Upper lobe of left lung (tissue), 6 donors: ENCODE results near the gene GAS2L3. TPM values are rescaled to one million over a fixed set of nuclear protein-coding genes. Genes with fewer than 3 reads are reported as not detected.

Experiments used
- ATAC-seq, 2 donors: fragments of 200-7000 bp; cut with Tn5 transposase; one replicate each; pipeline ENCODE4 v1.9.1; 2022; ENCODE audit warnings: mild to moderate bottlenecking in 2 of 2, moderate library complexity in 2 of 2; ENCODE audit not compliant: low FRiP score in 2 of 2
- DNase-seq, 2 donors: peaks; one replicate each; pipeline ENCODE4 v3.0.0-alpha.2; 2019 to 2020
- H3K27ac ChIP-seq, 4 donors: fragments of 200-600 bp; sonication (generic); one replicate each; pipeline ENCODE4 v1.5.1; 2016 to 2019
- H3K27me3 ChIP-seq, 4 donors: fragments of 200-600 bp; sonication (generic); one replicate each; pipeline ENCODE4 v1.5.1; 2017 to 2019
- H3K36me3 ChIP-seq, 4 donors: fragments of 200-600 bp; sonication (generic); one replicate each; pipeline ENCODE4 v1.5.1; 2016 to 2019
- H3K4me1 ChIP-seq, 4 donors: fragments of 200-600 bp; sonication (generic); one replicate each; pipeline ENCODE4 v1.5.1; 2018 to 2019
- H3K4me3 ChIP-seq, 4 donors: fragments of 200-600 bp; sonication (generic); one replicate each; pipeline ENCODE4 v1.5.1; 2017 to 2019; ENCODE audit warnings: mild to moderate bottlenecking in 2 of 4, moderate library complexity in 1 of 4
- H3K9me3 ChIP-seq, 4 donors: fragments of 200-600 bp; sonication (generic); one replicate each; pipeline ENCODE4 v1.5.1; 2018 to 2019
- EP300 ChIP-seq, 4 donors: sonication (generic); formaldehyde crosslinking; IDR thresholded peaks; one replicate each; pipeline ENCODE4 v1.5.1; 2017; ENCODE audit warnings: antibody characterized with exemption in 4 of 4, control low read depth in 2 of 4
- POLR2A ChIP-seq, 4 donors: fragments of 450-650 bp; IDR thresholded peaks; one replicate each; pipeline ENCODE4 v1.5.1; 2016 to 2017; ENCODE audit warnings: antibody characterized with exemption in 4 of 4, mild to moderate bottlenecking in 2 of 4
- POLR2AphosphoS5 ChIP-seq, 2 donors: sonication (generic); formaldehyde crosslinking; IDR thresholded peaks; one replicate each; pipeline ENCODE4 v1.5.1; 2017; ENCODE audit warnings: antibody characterized with exemption in 2 of 2
- WGBS, 2 donors: methylation state at CpG; one replicate each; pipeline ENCODE4 v1.1.5; 2017 to 2018; 5-methylcytosine and 5-hydroxymethylcytosine counted together
- total RNA-seq, 6 donors: library from RNA; depleted of rRNA in 4 of 6; stranded (reverse); fragments of >200 nt in 4 of 6; gene quantifications; one replicate each; pipeline versions ENCODE4 v1.1.0 to v1.2.1, GENCODE V29; 2016 to 2021
- TF ChIP-seq, protein P1 (sequence below), 6 experiments: fragments of 450-650 bp in 4 of 6; fragments of 200-600 bp in 2 of 6; sonication (generic) in 2 of 6; IDR thresholded peaks; one replicate each; pipeline ENCODE4 v1.5.1; 2016 to 2019; ENCODE audit warnings: antibody characterized with exemption in 6 of 6
- donor health status: DM: no; HTN: no; CAD: no; lungs with moderate emphysema.
- donor health status: DM: no; HTN: yes; CAD: no; lungs with severe emphysema.

Gene GAS2L3
- total RNA-seq, 6 donors from 2014 or later, result 5.9 to 21.0 (median 14.4) TPM

DNA sequence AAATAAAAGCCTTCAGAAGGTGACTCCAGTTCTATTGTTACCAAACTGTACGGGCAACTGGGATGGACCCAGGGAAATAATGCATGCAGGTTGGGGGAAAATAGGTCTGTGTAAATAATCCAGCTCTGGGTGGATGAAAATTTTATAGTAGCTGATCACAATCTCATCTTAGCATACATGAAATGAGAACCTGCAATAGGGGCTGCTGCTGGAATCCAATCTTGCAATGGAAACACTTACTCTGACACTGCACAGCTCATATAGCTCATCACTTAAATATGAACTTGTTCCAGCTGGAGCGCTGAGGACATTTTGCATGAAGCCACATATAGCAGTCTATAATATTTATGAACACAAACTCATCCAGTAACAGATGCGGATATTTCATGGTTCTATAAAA is 40.1 kb upstream of the GAS2L3 start:
- H3K27me3 ChIP-seq, result no peaks in the 10 kb centered on the region
- TF ChIP-seq POLR2AphosphoS5 (IDR thresholded peaks at IDR 0.05) (no peak), POLR2A (IDR thresholded peaks at IDR 0.05) (no peak), EP300 (IDR thresholded peaks at IDR 0.05) (no peak)
- TF ChIP-seq, protein P1, sequence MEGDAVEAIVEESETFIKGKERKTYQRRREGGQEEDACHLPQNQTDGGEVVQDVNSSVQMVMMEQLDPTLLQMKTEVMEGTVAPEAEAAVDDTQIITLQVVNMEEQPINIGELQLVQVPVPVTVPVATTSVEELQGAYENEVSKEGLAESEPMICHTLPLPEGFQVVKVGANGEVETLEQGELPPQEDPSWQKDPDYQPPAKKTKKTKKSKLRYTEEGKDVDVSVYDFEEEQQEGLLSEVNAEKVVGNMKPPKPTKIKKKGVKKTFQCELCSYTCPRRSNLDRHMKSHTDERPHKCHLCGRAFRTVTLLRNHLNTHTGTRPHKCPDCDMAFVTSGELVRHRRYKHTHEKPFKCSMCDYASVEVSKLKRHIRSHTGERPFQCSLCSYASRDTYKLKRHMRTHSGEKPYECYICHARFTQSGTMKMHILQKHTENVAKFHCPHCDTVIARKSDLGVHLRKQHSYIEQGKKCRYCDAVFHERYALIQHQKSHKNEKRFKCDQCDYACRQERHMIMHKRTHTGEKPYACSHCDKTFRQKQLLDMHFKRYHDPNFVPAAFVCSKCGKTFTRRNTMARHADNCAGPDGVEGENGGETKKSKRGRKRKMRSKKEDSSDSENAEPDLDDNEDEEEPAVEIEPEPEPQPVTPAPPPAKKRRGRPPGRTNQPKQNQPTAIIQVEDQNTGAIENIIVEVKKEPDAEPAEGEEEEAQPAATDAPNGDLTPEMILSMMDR (IDR thresholded peaks at IDR 0.05), result no peak
- H3K36me3 ChIP-seq, result no peaks in the 10 kb centered on the region
- no peaks in the 10 kb centered on the region for H3K9me3 ChIP-seq
- H3K4me1 ChIP-seq, result no peaks in the 10 kb centered on the region
- ATAC-seq (no peak), DNase-seq (no peak)
- no peak overlapping the region for H3K4me3 ChIP-seq
- no peak overlapping the region for H3K27ac ChIP-seq
- WGBS, 2 donors, result 89 to 94% methylated on average over 3 of the region's 3 CpGs

DNA sequence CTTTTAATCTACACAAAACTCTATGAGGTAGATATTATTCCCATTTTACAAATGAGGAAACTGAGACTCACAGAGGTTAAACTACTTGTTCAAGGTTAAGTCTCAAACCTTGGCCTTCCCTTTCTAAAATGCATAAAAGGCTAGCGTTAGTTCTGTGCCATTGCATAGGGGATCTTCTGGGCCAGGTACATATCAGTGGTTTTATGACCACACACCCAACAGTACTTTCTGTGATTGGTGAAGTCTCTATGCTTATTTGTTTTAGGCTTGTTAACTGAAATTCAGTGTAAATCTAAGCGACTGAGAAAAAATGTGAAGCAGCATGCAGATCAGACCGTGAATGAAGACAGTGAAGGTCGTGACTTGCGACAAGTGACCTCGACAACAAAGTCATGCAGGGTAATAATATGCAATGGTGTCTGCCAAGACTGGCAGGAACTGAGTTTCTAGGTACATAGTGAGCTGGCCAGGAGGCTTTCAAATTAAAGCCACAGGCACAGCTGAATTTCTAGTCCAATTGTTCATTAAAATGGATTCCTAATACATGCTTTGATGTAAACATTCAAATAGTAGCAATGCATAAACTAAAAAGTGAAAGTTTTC is 38.8 kb upstream of the GAS2L3 start:
- ATAC-seq, result no peak
- H3K4me3 ChIP-seq, result no peak overlapping the region
- DNase-seq, result no peak
- H3K4me1 ChIP-seq, result no peaks in the 10 kb centered on the region
- no peaks in the 10 kb centered on the region for H3K36me3 ChIP-seq
- no peak overlapping the region for H3K27ac ChIP-seq
- 69 to 74% methylated on average over 6 of the region's 6 CpGs for WGBS, 2 donors
- no peaks in the 10 kb centered on the region for H3K27me3 ChIP-seq
- TF ChIP-seq, protein P1 (IDR thresholded peaks at IDR 0.05), result no peak
- TF ChIP-seq POLR2AphosphoS5 (IDR thresholded peaks at IDR 0.05) (no peak), POLR2A (IDR thresholded peaks at IDR 0.05) (no peak), EP300 (IDR thresholded peaks at IDR 0.05) (no peak)
- no peaks in the 10 kb centered on the region for H3K9me3 ChIP-seq

DNA sequence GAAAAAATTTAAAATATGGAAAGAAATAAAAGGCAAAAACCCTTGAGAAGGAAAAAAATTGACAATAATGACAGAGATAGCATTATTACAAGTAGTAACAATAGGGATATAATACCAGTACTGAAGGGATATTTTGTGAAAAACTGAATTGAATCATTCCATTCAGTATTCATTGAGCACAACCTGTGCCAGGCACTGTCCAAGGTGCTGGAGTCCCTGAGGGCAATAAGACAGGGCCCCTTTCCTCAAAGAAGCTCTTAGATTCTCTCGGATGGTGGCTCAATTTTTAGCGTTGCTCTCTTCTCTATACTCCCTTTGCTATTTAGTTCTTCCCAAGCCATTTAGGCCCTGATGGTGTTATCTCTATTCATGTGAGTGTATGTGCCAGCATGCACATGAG is 34.3 kb upstream of the GAS2L3 start:
- DNase-seq (no peak), ATAC-seq (no peak)
- no peak for TF ChIP-seq POLR2A (IDR thresholded peaks at IDR 0.05)
- TF ChIP-seq, protein P1 (IDR thresholded peaks at IDR 0.05), result no peak
- TF ChIP-seq EP300 (IDR thresholded peaks at IDR 0.05), result no peak
- TF ChIP-seq POLR2AphosphoS5 (IDR thresholded peaks at IDR 0.05), result no peak
- Histone ChIP-seq H3K36me3 (no peaks in the 10 kb centered on the region), H3K9me3 (no peaks in the 10 kb centered on the region), H3K27me3 (no peaks in the 10 kb centered on the region), H3K4me3 (no peak overlapping the region), H3K4me1 (no peaks in the 10 kb centered on the region), H3K27ac (no peak overlapping the region)
- WGBS, 2 donors, result 31 to 40% methylated on average over 2 of the region's 2 CpGs

DNA sequence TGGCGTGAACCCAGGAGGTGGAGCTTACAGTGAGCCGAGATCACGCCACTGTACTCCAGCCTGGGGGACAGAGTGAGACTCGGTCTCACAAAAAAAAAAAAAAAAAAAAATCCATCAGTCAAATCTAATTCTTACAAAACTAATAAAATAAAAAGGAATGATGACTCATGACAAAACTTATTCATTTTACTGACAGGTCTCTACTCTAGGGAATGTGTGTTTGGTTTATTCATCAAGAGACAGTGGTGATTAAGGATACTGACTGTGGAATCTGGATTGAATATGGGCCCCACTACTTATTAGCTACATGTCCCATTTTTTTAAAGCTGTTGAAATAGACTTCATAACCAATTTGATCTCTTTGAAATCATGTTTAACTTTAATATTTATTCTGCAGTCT is 29.3 kb upstream of the GAS2L3 start:
- Histone ChIP-seq H3K9me3 (no peaks in the 10 kb centered on the region), H3K4me3 (no peak overlapping the region), H3K27me3 (no peaks in the 10 kb centered on the region), H3K36me3 (no peaks in the 10 kb centered on the region), H3K4me1 (no peaks in the 10 kb centered on the region), H3K27ac (no peak overlapping the region)
- TF ChIP-seq, protein P1 (IDR thresholded peaks at IDR 0.05), result no peak
- TF ChIP-seq POLR2AphosphoS5 (IDR thresholded peaks at IDR 0.05) (no peak), POLR2A (IDR thresholded peaks at IDR 0.05) (no peak), EP300 (IDR thresholded peaks at IDR 0.05) (no peak)
- DNase-seq (no peak), ATAC-seq (no peak)
- WGBS, 2 donors, result 95 to 96% methylated on average over 4 of the region's 4 CpGs

DNA sequence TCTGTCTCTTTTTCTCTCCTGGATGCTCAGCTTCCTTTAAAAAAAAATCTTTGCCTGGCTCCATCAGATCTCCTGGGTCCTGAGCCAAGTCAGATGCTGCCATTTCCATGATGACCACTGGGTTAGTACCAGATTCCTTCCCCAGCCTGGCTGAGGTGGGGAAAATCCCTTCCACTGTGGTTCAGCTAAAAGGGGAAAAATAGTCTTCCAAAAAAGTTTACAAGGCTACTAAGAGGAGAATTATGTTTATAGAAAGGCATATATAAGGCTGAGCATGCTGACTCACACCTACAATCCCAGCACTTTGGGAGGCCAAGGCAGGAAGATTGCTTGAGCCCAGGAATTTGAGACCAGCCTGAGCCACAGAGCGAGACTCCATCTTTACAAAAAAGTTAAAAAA is 28.4 kb upstream of the GAS2L3 start:
- ATAC-seq (no peak), DNase-seq (no peak)
- Histone ChIP-seq H3K27me3 (no peaks in the 10 kb centered on the region), H3K4me1 (no peaks in the 10 kb centered on the region), H3K36me3 (no peaks in the 10 kb centered on the region), H3K27ac (no peak overlapping the region), H3K4me3 (no peak overlapping the region), H3K9me3 (no peaks in the 10 kb centered on the region)
- 69 to 86% methylated on average over 1 of the region's 1 CpG for WGBS, 2 donors
- no peak for TF ChIP-seq POLR2AphosphoS5 (IDR thresholded peaks at IDR 0.05)
- TF ChIP-seq, protein P1 (IDR thresholded peaks at IDR 0.05), result no peak
- TF ChIP-seq EP300 (IDR thresholded peaks at IDR 0.05), result no peak
- TF ChIP-seq POLR2A (IDR thresholded peaks at IDR 0.05), result no peak
